HG02938 (cell line): ENCODE measurements around the gene STARD13.
"Not testable (repeated sequence)": the region's sequence is repeated elsewhere in the genome, so short reads cannot be mapped to it uniquely, and the experiment has no call there.

Experiments
- ATAC-seq: cut with Tn5 transposase; IDR thresholded peaks from one replicate; pipeline ENCODE4 v1.9.1; 2021; ENCODE audit warnings: mild to moderate bottlenecking, moderate library complexity; ENCODE audit not compliant: unreplicated experiment

Gene STARD13

DNA sequence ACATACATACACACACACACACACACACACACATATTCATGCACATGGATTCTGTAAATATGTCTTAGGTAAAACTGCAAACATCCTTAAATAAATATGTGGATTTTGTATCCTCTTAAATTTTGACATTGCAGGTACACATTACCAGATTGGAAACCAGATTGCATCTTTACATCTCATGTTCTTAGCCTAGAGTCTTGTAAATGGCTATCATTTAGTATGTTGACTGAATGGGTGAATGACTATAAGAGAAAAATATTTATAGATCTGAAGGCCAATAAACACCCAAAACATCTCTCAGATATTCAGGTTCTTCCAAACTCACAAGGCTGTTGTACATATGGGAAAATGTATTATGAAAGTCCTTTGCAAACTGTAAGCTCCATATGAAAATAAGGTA, 104.3 kb downstream of the STARD13 start:
- no peak for ATAC-seq

DNA sequence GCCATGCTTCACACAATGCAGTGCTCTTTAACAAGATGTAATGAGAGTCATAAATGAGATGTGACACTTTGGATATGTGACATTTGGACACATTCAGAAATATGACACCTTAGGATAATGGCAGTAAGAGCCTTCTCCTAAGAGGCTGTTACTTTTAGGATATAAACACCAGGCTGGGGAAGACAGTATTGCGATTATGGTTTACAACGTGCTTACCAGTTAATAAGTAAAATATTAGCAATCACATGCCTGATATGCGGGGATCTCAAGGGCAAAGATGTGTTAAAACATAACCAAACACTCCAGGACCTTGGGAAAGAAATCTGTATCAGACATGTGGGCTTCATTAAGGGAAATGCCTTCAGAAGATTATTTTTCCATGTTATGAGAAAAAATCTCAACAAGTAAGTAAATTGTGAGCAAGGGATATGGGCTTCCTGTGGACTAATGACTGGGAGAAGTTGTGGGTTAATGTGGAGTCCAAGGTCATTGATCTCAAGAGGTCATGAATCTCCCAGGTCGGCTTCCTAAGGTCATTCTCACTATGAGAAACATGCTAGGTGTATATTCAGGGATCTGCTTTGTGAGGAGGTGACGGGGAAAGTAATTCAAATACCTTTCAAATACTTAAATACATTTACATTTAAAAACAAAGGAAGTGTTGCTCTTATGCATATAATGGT, 105.3 kb downstream of the STARD13 start:
- no peak for ATAC-seq

DNA sequence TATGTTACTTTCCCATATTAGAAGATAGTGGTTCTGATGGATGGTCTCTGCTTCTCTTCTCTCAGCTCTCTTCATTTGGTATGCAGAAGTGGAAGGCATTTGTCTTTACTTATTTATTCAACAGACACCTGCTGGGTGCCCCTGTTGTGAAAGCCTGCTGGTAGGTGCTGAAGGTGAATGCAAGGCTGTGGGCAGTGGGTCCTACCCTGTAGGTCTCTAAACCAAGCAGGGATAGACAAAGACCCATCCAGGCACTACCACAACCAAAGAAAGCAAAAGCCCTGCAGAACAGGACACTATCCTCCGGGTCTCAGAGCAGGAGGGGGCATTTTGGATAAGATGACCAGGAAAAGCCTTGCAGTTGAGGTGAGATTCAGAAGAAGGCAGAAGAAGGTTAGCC, 106.1 kb downstream of the STARD13 start:
- no peak for ATAC-seq

- no peak for ATAC-seq
These were observed 107.2 kb downstream of the STARD13 start for GRCh38 chr13:33178209-33178840.

DNA sequence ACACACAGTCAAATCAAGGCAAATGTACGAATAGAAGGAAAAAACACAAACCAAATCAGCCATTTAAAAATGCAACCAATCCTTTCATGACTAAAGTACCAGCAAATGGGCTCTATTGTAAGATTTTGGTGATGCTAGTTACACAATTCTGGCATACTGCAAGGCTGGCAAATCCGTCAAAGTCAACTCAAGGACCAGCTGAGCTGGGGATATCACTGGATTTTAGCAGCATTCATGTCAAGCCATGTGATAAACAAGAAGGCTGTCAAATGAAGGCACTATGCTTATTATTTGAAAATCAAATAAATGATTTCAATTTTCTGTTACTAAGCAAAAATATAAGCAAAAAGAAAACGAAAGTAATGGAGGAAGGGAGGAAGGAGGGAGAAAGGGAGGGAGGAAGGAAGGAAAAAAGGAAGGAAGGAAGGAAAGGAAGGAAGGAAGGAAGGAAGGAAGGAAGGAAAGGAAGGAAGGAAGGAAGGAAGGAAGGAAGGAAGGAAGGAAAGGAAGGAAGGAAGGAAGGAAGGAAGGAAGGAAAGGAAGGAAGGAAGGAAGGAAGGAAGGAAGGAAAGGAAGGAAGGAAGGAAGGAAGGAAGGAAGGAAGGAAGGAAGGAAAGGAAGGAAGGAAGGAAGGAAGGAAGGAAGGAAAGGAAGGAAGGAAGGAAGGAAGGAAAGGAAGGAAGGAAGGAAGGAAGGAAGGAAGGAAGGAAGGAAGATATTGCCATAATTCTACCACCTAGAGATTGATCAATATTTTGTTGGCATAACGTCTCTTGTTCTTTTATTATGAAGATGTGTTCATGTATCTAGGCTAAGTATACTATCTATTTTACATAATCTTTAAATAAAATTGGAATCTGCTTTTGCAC, 108.0 kb downstream of the STARD13 start:
- ATAC-seq: not testable (repeated sequence)

- no peak for ATAC-seq
These were observed 109.0 kb downstream of the STARD13 start for GRCh38 chr13:33176526-33176925.

DNA sequence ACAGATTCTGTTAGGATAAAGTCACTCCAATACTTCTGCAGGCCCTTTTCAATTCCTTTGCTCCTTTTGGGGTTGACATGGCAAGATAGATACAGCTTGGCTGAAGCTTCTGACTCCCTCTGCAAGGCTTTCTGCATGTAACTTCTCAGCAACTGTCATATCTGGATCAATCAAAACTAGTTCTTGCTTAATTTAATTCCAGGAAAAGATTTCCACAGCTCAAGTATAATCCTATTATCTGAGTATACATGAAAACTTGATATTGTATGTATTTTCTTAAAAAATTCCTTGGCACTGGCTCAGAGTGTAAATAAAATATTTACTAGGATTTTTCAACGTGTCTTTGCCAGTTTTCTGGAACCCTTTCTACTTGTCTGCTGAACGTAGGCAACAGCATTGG, 109.6 kb downstream of the STARD13 start:
- ATAC-seq: no peak

DNA sequence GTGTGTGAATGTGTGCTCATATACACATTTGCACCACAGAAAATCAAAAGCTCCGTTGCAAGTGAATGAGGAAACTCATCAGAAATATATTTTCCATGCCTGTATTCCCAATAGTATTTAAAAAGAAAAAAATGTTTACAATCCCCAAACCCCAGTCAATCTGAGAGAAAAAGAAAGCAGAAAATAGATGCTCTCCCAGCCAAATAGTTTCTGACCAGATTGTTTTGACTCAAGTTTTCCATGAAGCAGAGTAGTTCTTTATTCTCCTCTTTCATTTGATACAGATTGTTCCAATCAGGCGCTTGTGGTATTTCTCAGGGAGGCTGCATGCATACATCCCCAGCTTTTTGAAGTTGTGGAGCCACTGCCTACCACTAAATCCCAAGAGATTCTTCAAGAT, 110.6 kb downstream of the STARD13 start:
- no peak for ATAC-seq

DNA sequence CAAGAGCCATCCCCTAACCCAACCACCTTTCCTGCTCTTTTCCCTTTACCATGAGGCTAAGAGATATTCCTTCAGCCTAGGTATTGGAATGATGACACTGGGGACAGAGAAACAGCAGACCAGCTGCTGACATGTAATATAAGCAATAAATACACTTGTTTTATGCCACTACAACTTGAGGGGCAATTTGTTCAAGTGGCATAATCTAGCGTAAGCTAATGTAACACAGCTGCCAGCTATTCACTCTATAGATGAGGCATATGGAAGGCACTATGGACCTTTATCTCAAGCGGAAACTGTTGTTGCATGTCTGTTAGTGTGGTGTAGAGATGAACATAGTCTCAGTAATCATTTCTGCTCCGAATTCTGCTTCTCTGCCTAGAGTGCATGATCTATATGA, 111.1 kb downstream of the STARD13 start:
- ATAC-seq: no peak

GRCh38 chr13:33172911-33173310, 112.6 kb downstream of the STARD13 start:
- ATAC-seq: no peak

- no peak for ATAC-seq
These were observed 113.2 kb downstream of the STARD13 start for GRCh38 chr13:33172400-33172799.

DNA sequence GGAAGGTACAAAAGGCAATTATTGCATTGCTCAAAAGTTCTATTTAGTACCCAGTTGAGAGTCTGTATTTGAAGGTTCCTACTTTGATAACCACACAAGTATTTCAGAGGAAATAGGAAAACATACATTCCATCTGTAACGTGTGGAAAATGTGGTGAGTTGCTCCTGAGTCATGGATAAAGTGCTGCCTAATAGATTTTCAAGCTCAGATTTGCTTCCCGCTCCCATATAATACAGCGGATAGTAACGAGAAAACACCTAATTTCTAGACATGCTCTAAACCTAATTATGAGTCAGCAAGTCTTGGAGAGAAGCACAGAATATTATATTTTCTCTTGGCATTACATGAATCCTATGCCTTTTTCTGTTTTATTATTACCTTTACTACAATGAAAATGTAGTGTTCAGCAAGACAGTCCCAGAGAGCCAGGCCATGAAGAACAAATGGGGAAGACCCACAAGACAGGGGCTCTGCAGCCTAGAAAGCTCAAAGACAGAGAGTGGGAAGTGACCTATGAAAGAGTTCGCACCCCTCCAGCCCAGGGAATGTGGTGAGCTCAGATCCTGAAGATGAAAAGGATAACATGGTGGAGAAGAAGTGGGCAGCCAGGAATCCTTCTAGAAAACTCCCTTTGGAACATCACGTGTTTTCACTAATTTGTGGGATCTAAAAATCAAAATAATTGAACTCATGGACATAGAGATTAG, 116.1 kb downstream of the STARD13 start:
- ATAC-seq: no peak

DNA sequence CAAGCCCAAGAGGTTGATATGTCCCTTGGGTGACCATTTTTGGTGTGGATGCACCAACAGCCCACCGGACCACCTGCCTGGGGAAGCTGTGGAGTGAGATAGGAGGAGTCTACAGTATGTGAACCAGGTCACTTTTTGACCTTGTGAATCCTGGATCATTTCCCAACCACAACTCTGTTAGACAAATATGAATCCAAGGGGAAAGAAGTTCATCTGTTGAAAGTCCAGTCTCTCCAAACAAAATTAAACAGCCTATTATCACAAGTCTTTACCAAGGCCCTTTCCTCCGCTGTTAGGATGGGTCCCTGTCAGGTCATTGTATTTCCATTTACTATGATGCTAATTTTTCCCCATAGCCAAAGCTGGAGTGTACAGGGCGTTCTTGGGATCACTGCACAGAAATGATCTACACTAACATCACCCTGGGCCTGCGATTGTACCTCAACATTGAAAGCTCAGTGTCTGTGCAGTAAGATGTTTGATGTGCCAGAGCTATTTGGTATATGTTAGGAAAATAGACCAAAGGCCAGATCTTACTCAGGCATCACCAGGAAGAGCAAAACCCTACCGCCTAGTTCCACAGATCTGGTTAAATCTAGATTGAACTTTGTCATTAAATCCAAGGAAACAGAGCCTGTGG, 117.1 kb downstream of the STARD13 start:
- no peak for ATAC-seq

- no peak for ATAC-seq
These were observed 118.1 kb downstream of the STARD13 start for GRCh38 chr13:33167491-33167890.

DNA sequence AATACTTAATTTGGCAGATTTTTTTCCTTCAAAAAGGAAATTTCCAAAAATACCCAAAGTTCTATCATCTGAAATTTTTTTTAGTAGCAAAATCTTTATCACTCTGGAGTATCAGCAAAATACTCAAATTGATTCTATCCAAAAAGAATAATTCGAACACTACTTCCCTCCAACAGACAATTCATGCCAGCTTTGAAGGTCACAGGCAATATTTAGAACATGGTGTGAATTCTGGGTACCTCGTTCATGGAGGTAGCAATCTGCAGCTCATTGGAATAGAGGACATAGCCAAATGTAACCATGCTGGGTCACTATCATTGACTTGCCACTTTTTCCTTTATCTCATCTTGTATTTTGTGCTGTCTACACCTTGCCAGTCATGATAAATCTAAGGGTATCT, 119.8 kb downstream of the STARD13 start:
- ATAC-seq: no peak

GRCh38 chr13:33164331-33164730, 121.2 kb downstream of the STARD13 start:
- no peak for ATAC-seq

- ATAC-seq: not testable (repeated sequence)
These were observed 122.8 kb downstream of the STARD13 start for GRCh38 chr13:33162725-33163124.

DNA sequence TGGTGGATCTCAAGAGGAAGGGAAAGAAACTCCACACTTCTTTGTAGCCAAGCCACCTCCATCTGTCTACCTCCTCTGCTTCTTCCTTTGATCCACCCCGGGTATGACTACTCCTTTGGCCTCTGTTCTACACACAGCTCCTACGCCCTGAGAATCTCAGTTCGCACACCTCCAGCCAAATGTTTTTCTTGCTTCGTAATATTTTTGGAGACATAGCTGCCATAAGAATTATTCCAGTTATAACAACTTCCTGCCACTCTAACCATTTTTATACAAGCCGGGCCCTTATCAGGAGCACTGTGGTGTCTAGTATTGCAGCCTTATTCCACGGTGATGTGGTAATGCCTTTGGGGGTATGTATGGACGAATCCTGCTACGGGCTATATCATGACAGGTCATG, 126.7 kb downstream of the STARD13 start:
- no peak for ATAC-seq

GRCh38 chr13:33158271-33158670, 127.3 kb downstream of the STARD13 start:
- ATAC-seq: no peak

DNA sequence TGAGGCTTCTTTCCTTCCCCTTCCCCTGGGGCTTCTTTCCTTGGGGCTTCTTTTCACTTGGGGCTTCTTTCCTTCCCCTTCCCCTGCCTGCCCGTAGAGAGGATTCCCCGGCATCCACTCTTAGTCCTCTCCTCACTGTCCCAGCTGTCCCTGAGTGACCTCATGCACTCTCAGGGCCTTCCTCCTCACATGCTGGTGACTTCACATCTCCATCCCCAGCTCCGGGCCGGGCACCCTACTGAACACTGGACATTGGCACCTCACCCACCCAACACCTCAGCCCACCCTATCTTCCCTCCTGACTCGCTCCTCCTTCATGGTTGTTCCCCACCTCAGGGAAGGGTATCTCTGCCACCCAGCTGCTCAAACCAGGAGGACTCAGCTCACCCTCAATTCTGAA, 130.6 kb downstream of the STARD13 start:
- ATAC-seq: no peak
